Measurements from ENCODE around the gene AKAP13.

AKAP13 gene

DNA sequence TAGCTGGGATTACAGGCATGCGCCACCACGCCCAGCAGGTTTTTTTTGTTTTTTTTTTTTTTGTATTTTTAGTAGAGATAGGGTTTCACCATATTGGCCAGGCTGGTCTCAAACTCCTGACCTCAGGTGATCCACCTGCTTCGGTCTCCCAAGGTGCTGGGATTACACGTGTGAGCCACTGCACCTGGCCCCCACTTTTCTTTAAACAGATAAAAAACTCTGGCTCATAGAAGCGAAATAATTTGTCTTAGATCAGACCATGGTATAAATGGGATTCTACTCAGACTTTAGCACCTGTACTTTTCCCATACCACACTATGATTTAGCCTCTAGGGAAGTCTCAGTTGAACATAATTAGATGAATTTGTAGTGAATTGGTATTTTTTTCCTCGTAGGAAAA, 182.4 kb downstream of the AKAP13 start:
- Histone ChIP-seq H3K27ac (ENCODE audit: extremely low read depth, low read depth, low read length) (no peak overlapping the region), H3K9me3 (ENCODE audit: control insufficient read depth, insufficient read depth, low read depth, low read length) (no peaks in the 10 kb centered on the region), H3K36me3 (ENCODE audit: control insufficient read depth in 2 of 2, insufficient read depth in 1 of 2, low read length in 2 of 2) (no peaks in the 10 kb centered on the region; a peak in 1 of 3 replicates), H3K4me1 (ENCODE audit: control insufficient read depth, insufficient read depth, low read length) (peaks cover 11% of the 10 kb centered on the region; the same call in 1 of the 2 replicates), H3K4me3 (ENCODE audit: low read depth, low read length) (no peak overlapping the region)
- ChIA-PET POLR2A (no interaction called here), CTCF (no interaction called here)
- TF ChIP-seq ZNF155 (tag by site-specific recombination; IDR thresholded peaks at IDR 0.05) (no peak), ZNF501 (tag by site-specific recombination; IDR thresholded peaks at IDR 0.05) (no peak), ZNF660 (tag by site-specific recombination; IDR thresholded peaks at IDR 0.05) (no peak), ZNF677 (tag by site-specific recombination; IDR thresholded peaks at IDR 0.05) (no peak), ZNF837 (tag by site-specific recombination; IDR thresholded peaks at IDR 0.05) (no peak), IKZF3 (tag by site-specific recombination; IDR thresholded peaks at IDR 0.05) (no peak), ZNF214 (tag by site-specific recombination; IDR thresholded peaks at IDR 0.05; ENCODE audit: borderline replicate concordance) (no peak), ZNF658 (tag by site-specific recombination; IDR thresholded peaks at IDR 0.05) (no peak), ZNF621 (tag by site-specific recombination; IDR thresholded peaks at IDR 0.05) (no peak), PATZ1 (tag by site-specific recombination; IDR thresholded peaks at IDR 0.05) (no peak), ZBTB8A (tag by site-specific recombination; IDR thresholded peaks at IDR 0.05) (no peak)
- TF ChIP-seq, protein P1, sequence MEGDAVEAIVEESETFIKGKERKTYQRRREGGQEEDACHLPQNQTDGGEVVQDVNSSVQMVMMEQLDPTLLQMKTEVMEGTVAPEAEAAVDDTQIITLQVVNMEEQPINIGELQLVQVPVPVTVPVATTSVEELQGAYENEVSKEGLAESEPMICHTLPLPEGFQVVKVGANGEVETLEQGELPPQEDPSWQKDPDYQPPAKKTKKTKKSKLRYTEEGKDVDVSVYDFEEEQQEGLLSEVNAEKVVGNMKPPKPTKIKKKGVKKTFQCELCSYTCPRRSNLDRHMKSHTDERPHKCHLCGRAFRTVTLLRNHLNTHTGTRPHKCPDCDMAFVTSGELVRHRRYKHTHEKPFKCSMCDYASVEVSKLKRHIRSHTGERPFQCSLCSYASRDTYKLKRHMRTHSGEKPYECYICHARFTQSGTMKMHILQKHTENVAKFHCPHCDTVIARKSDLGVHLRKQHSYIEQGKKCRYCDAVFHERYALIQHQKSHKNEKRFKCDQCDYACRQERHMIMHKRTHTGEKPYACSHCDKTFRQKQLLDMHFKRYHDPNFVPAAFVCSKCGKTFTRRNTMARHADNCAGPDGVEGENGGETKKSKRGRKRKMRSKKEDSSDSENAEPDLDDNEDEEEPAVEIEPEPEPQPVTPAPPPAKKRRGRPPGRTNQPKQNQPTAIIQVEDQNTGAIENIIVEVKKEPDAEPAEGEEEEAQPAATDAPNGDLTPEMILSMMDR (tag by site-specific recombination; IDR thresholded peaks at IDR 0.05) = no peak

DNA sequence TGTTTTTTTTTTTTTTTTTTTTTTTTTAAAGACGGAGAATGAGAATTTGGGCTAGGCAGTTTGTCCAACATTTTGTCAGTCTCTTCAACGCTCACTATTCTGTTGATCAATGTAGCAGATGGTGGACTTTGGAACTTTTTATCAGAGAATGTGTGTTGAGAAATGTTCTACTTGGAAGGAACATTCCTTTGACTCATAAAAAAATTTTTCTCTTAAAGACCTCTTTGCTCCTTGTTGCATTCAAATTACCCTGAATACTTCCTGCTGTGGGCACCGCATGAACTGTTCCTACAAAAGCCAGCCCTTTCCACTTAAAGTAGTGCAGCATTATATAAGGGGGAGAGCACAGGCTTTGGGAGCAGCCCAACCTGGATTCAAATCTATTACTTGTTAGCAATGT, 182.9 kb downstream of the AKAP13 start:
- no peak overlapping the region for H3K27ac ChIP-seq (ENCODE audit: extremely low read depth, low read depth, low read length)
- H3K36me3 ChIP-seq (ENCODE audit: control insufficient read depth in 2 of 2, insufficient read depth in 1 of 2, low read length in 2 of 2) = no peaks in the 10 kb centered on the region; a peak in 1 of 3 replicates
- POLR2A ChIA-PET = no interaction called here
- no peaks in the 10 kb centered on the region for H3K9me3 ChIP-seq (ENCODE audit: control insufficient read depth, insufficient read depth, low read depth, low read length)
- CTCF ChIA-PET = no interaction called here
- TF ChIP-seq ZNF341 (tag by site-specific recombination; IDR thresholded peaks at IDR 0.05; ENCODE audit: low read depth) (0 out of 2 replicates have a peak, but pooled peaks have one; percentile 17), ZFP69B (tag by site-specific recombination; IDR thresholded peaks at IDR 0.05) (no peak)
- peaks cover 9% of the 10 kb centered on the region; the same call in 1 of the 2 replicates for H3K4me1 ChIP-seq (ENCODE audit: control insufficient read depth, insufficient read depth, low read length)
- H3K4me3 ChIP-seq (ENCODE audit: low read depth, low read length) = no peak overlapping the region

DNA sequence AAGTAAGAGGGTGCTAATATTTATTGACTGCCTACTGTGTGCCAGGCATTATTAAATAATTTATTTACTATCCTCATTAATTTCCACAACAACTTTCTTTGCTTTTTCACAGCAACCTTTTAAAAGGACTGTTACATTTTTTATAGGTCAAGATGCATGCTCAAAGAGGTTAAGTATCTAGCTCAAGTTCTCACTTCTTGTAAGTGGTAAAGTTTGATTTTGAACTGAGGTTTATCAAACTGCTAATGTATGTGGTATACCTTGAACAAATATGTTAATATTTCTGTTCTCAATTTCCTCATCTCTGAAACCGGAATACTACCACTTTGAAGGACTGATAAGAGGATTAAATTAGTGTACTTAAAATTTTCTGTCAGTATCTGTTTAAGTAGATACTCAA, 183.3 kb downstream of the AKAP13 start:
- no peak overlapping the region for H3K4me3 ChIP-seq (ENCODE audit: low read depth, low read length)
- H3K9me3 ChIP-seq (ENCODE audit: control insufficient read depth, insufficient read depth, low read depth, low read length) = no peaks in the 10 kb centered on the region
- H3K4me1 ChIP-seq (ENCODE audit: control insufficient read depth, insufficient read depth, low read length) = peaks cover 9% of the 10 kb centered on the region; the same call in 1 of the 2 replicates
- ChIA-PET CTCF (no interaction called here), POLR2A (no interaction called here)
- H3K27ac ChIP-seq (ENCODE audit: extremely low read depth, low read depth, low read length) = no peak overlapping the region
- TF ChIP-seq REPIN1 (tag by site-specific recombination; IDR thresholded peaks at IDR 0.05; ENCODE audit: low read depth) (no peak), ZFP37 (tag by site-specific recombination; IDR thresholded peaks at IDR 0.05) (no peak), ZNF423 (tag by site-specific recombination; IDR thresholded peaks at IDR 0.05) (no peak), ZNF426 (tag by site-specific recombination; IDR thresholded peaks at IDR 0.05) (no peak), ZNF175 (tag by site-specific recombination; IDR thresholded peaks at IDR 0.05) (no peak), ZNF658 (tag by site-specific recombination; IDR thresholded peaks at IDR 0.05) (no peak), GLI2 (tag by site-specific recombination; IDR thresholded peaks at IDR 0.05; ENCODE audit: borderline replicate concordance, low read depth) (no peak)
- H3K36me3 ChIP-seq (ENCODE audit: control insufficient read depth in 2 of 2, insufficient read depth in 1 of 2, low read length in 2 of 2) = no peaks in the 10 kb centered on the region; a peak in 1 of 3 replicates

All from HEK293 (cell line).